NB4 (cell line): ENCODE measurements around the gene SLC25A36.

ENCODE experiments used
- CTCF ChIP-seq: IDR thresholded peaks from one replicate; pipeline ENCODE4 v1.5.1; 2012; ENCODE audit warnings: low read depth, low read length
- TF ChIP-seq, protein P1 (sequence below): IDR thresholded peaks from 2 replicates; pipeline ENCODE4 v1.6.1; 2011; ENCODE audit warnings: low read depth, low read length

DNA sequence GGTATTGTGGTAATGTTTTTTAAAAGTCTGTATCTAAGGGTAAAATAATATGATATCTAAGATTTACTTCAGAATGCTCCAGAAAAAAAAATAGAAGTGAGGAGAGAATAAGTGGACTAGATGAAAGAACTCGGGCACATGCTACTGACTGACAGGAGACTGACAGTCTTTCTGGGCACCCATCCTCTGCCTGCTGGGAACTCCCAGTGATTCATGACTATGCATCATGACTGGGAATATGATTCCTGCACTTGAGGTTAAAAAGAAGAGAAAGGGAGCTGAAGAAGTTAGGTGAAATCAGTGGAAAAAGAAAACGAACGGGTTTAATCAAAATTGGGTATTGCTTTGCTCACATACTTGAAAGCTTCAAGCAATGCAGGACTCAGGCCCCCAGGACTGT lies 73.8 kb downstream of the SLC25A36 start:
- no peak for TF ChIP-seq CTCF
- TF ChIP-seq, protein P1, sequence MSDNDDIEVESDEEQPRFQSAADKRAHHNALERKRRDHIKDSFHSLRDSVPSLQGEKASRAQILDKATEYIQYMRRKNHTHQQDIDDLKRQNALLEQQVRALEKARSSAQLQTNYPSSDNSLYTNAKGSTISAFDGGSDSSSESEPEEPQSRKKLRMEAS, result no peak
